Activated CD4-positive, alpha-beta T cell treated with anti-CD3 and anti-CD28 coated beads, Interleukin-2, amount 10 ng/mL, durations not matched to agents 7 days and 5 days (primary cell): ENCODE results near the gene CPOX. TPM values are rescaled to one million over a fixed set of nuclear protein-coding genes. Genes with fewer than 3 reads are reported as not detected.
A peak's percentile ranks its signal among the peaks of the same experiment; 100 is the strongest.

ENCODE experiments used
- CTCF ChIA-PET: fragments of 350-600 bp; sonication (Branson Sonifier 250); formaldehyde crosslinking; loops from one replicate; lab custom pipeline; 2021; ENCODE audit warnings: antibody characterized with exemption; lab: Charles Lee
- POLR2A ChIA-PET: fragments of 350-600 bp; sonication (Branson Sonifier 250); formaldehyde crosslinking; loops from one replicate; lab custom pipeline; 2021; ENCODE audit warnings: antibody characterized with exemption; lab: Charles Lee
- DNase-seq: peaks from one replicate; pipeline ENCODE4 v3.0.0-alpha.2; 2020
- H3K27ac Mint-ChIP-seq: one replicate; pipeline ENCODE4 v1.8.0; 2021; ENCODE audit warnings: mild to moderate bottlenecking, moderate library complexity, mixed read lengths
- H3K27me3 Mint-ChIP-seq: one replicate; pipeline ENCODE4 v1.8.0; 2021; ENCODE audit warnings: mixed read lengths
- H3K36me3 Mint-ChIP-seq: one replicate; pipeline ENCODE4 v1.8.0; 2021; ENCODE audit warnings: low read depth, mixed read lengths
- H3K4me1 Mint-ChIP-seq: one replicate; pipeline ENCODE4 v1.8.0; 2021; ENCODE audit warnings: mixed read lengths
- H3K4me3 Mint-ChIP-seq: one replicate; pipeline ENCODE4 v1.8.0; 2021; ENCODE audit warnings: mild to moderate bottlenecking, moderate library complexity, mixed read lengths
- H3K9me3 Mint-ChIP-seq: one replicate; pipeline ENCODE4 v1.8.0; 2021; ENCODE audit warnings: mixed read lengths
- total RNA-seq, 2 experiments: library from RNA; stranded (reverse); gene quantifications; one replicate each; pipeline ENCODE4 v1.2.3, GENCODE V29; 2021

CPOX gene
- total RNA-seq, 2 experiments from 2014 or later, result 60.4 to 66.3 TPM

DNA sequence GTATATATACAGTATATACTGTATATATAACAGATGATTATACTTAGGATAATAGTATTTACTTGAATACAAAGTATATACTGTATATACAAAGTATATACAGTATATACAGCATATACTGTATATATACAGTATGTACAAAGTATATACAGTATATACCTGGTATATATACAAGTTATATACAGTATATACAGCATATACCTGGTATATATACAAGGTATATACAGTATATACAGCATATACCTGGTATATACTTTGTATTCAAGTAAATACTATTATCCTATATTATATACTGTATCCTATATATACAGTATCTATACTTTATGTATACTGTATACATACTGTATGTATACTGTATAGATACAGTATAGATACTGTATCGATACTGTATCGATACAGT, 14.6 kb upstream of the CPOX start:
- ChIA-PET POLR2A (no interaction called here), CTCF (interaction anchor here (0.6 kb wide), 1 partner anchor 49 kb away, joined by 3 read pairs; no protein-coding TSS in a partner anchor)
- Mint-ChIP-seq H3K36me3 (no peaks in the 10 kb centered on the region), H3K4me1 (no peaks in the 10 kb centered on the region), H3K27ac (no peak overlapping the region), H3K9me3 (peaks cover 2% of the 10 kb centered on the region), H3K4me3 (no peak overlapping the region), H3K27me3 (peaks cover 8% of the 10 kb centered on the region)
- no peak for DNase-seq

- no peak for DNase-seq
- Mint-ChIP-seq H3K27me3 (peaks cover 3% of the 10 kb centered on the region), H3K4me3 (no peak overlapping the region), H3K27ac (no peak overlapping the region), H3K9me3 (peaks cover 2% of the 10 kb centered on the region), H3K36me3 (no peaks in the 10 kb centered on the region), H3K4me1 (peaks cover 5% of the 10 kb centered on the region)
- ChIA-PET CTCF (interaction anchor here (1.3 to 1.4 kb wide), 2 partner anchors 18 to 24 kb away, joined by 3 to 4 read pairs; no protein-coding TSS in a partner anchor), POLR2A (no interaction called here)
These were observed 10.2 kb upstream of the CPOX start for GRCh38 chr3:98603580-98603979.

DNA sequence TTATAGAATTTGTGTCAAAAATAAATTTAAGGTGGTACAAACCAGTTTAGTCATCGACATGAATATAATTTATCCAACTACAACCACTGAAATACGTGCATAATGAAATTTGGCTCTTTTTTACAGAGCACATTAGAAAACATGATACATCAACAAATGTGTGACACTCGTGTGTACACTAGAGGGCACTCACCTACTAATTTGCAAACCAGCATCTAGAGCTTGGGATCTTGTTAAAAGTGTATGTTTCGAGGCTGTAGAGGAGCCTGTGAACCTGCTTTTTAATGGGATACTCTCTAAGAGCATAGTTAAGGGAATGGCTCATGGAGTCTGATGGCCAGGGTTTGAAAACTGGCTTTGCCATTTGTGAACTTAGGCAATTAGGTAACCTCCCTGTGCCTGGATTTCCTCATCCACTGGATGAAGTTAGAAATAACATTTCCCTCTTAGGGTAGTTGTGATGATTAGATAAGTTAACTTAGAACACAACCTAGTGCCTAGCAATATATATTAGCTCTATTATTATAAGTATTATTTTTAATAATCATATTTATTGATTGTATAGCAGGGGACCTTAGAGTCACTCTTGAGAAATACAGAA, 8.8 kb upstream of the CPOX start:
- peaks cover 1% of the 10 kb centered on the region for H3K9me3 Mint-ChIP-seq
- H3K27ac Mint-ChIP-seq, result no peak overlapping the region
- peaks cover 14% of the 10 kb centered on the region for H3K4me1 Mint-ChIP-seq
- H3K36me3 Mint-ChIP-seq, result no peaks in the 10 kb centered on the region
- peak; percentile 50 for DNase-seq
- POLR2A ChIA-PET, result no interaction called here
- H3K27me3 Mint-ChIP-seq, result peaks cover 3% of the 10 kb centered on the region
- no peak overlapping the region for H3K4me3 Mint-ChIP-seq
- CTCF ChIA-PET, result interaction anchor here (0.5 to 2.8 kb wide), 13 partner anchors 9 to 562 kb away, joined by 3 to 7 read pairs (median 4); partner anchors contain the start of gene CPOX

DNA sequence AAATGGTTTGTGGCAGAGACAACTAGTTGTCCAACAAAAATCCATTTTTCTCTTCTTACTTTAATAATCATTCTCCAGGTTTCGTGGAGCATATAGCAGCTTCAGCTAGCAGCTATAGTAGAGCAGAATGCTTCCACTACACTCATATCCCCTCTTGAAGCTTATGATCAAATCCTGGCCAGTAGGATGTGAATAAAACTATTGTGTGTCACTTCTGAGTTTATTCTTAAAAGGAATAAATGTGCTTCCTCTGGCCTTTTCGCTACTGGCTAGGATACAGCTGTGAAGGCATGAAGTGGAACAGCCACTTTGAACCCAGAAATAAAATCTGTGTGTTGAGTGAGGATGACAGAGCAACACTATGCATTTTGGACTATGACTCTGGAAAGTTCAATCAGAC, 7.8 kb upstream of the CPOX start:
- no peak overlapping the region for H3K27ac Mint-ChIP-seq
- no peaks in the 10 kb centered on the region for H3K36me3 Mint-ChIP-seq
- ChIA-PET CTCF (interaction anchor here (1.1 to 2.8 kb wide), 5 partner anchors 8 to 563 kb away, joined by 3 to 7 read pairs (median 4); partner anchors contain the start of gene CPOX), POLR2A (no interaction called here)
- peaks cover 2% of the 10 kb centered on the region for H3K9me3 Mint-ChIP-seq
- no peak for DNase-seq
- peaks cover 3% of the 10 kb centered on the region for H3K27me3 Mint-ChIP-seq
- H3K4me1 Mint-ChIP-seq, result peaks cover 17% of the 10 kb centered on the region
- no peak overlapping the region for H3K4me3 Mint-ChIP-seq

DNA sequence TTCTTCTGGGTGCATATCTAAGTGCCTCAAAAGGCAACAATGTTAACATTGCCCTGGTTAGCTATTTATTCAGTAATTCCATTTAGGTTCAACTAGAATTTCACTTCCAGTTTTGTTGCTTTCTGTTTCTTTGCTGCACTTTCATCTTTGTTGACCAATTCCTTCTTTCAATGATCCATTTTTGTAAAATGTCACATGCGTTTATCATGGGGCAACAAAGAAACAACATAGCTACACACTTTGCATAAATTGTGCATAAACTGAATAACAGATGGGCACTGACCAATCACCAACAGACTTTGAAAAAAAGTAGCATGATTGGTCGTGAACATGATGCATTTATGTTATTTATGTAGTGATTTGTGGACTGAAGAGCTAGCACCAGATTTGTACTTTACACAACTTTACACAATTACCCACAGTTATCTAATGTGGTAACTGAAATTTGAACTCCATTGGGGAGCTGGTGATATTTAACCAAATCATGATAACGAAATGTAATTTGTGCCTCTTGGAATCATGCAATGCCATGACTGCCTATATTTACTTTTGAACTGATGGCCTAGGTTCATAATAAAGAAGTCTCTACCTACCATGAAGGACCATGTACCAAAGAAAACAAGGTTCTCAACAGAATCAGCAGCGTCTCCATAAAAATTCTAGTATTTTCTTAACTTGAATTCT, 7.1 kb upstream of the CPOX start:
- POLR2A ChIA-PET, result no interaction called here
- Mint-ChIP-seq H3K4me1 (peaks cover 17% of the 10 kb centered on the region), H3K27me3 (peaks cover 3% of the 10 kb centered on the region), H3K9me3 (peaks cover 2% of the 10 kb centered on the region), H3K36me3 (no peaks in the 10 kb centered on the region), H3K4me3 (no peak overlapping the region), H3K27ac (no peak overlapping the region)
- no peak for DNase-seq
- CTCF ChIA-PET, result interaction anchor here (1.1 to 2.8 kb wide), 2 partner anchors 11 to 562 kb away, joined by 3 to 7 read pairs; no protein-coding TSS in a partner anchor

- Mint-ChIP-seq H3K4me1 (peaks cover 23% of the 10 kb centered on the region), H3K27ac (no peak overlapping the region), H3K27me3 (peaks cover 3% of the 10 kb centered on the region), H3K36me3 (no peaks in the 10 kb centered on the region), H3K4me3 (no peak overlapping the region), H3K9me3 (peaks cover 2% of the 10 kb centered on the region)
- POLR2A ChIA-PET, result no interaction called here
- CTCF ChIA-PET, result interaction anchor here (2.8 kb wide), 1 partner anchor 11 kb away, joined by 7 read pairs; no protein-coding TSS in a partner anchor
- no peak for DNase-seq
These were observed 6.4 kb upstream of the CPOX start for GRCh38 chr3:98599647-98600411.

GRCh38 chr3:98598492-98598891, 5.1 kb upstream of the CPOX start:
- Mint-ChIP-seq H3K36me3 (no peaks in the 10 kb centered on the region), H3K9me3 (peaks cover 2% of the 10 kb centered on the region), H3K27me3 (peaks cover 3% of the 10 kb centered on the region), H3K4me1 (peaks cover 34% of the 10 kb centered on the region), H3K4me3 (no peak overlapping the region), H3K27ac (no peak overlapping the region)
- ChIA-PET CTCF (interaction anchor here (1.4 kb wide), 1 partner anchor 558 kb away, joined by 3 read pairs; no protein-coding TSS in a partner anchor), POLR2A (no interaction called here)
- DNase-seq, result no peak

DNA sequence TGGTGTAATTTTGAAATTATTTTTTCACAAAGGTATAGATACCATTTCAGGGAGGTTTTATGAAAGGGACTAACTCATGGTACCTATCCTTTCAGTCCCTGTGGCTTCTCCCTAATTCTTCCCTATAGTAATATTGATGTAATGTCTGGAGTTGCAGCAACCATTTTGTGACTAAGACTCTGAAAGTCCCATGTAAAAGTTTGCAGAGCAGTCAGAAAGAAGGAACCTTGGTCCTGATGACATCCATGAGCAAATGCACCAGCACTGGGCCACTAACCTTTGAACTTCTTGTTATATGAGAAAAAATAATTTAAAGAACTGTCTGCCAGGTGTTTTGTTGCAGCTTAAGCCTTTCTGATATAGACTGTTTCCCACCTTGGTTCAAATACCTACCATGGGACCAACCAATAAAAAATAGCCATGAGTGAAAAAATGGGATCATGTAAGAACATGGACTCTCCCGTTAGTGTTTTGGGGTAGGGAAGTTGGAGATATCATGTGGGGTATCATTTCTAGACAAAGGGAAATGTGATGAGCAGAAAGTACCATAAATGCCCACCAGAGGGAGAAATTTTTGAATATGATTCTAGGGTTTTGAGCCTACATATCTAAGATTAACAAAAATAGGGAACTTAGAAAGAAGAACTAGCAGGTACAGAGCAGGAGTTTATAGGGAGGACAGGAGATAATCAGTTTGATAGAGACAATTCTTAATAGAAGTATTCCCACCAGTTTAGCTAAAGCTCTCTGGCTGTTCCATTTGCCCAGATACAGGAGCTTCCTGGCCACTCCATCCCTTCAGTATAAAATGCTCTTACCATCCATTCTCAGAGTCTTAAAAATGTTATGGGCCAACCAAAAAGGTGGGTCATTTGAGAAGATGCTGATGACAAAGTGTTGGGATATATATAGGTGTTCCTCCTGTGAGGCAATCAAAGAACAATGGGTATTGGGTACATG, 3.4 kb upstream of the CPOX start:
- no peak overlapping the region for H3K27ac Mint-ChIP-seq
- peak; percentile 35 for DNase-seq
- H3K27me3 Mint-ChIP-seq, result no peaks in the 10 kb centered on the region
- peaks cover 6% of the 10 kb centered on the region for H3K36me3 Mint-ChIP-seq
- peaks cover 38% of the 10 kb centered on the region for H3K4me1 Mint-ChIP-seq
- peaks cover 2% of the 10 kb centered on the region for H3K9me3 Mint-ChIP-seq
- H3K4me3 Mint-ChIP-seq, result no peak overlapping the region
- CTCF ChIA-PET, result interaction anchor here (0.7 to 1.7 kb wide), 7 partner anchors 12 to 557 kb away, joined by 3 to 4 read pairs (median 3); no protein-coding TSS in a partner anchor
- POLR2A ChIA-PET, result no interaction called here

DNA sequence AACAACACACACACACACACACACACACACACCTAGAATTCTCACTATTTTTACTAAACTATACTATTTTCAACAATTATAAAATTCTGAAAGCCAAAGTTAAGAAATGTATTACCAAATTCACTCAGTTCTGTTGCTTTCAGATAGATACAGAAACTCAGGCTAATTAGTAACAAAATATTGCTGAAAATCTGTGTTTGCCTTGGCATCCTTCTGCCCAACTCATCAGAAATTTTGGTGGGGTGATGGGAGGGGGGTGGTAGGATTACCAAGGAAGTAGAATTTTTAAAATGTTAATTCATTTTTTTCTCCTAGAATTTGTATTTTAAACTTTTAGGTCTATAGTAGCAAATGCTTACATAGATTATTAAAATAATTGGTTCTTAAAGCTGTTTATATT, 2.7 kb upstream of the CPOX start:
- Mint-ChIP-seq H3K9me3 (peaks cover 2% of the 10 kb centered on the region), H3K4me3 (no peak overlapping the region), H3K27ac (no peak overlapping the region), H3K27me3 (no peaks in the 10 kb centered on the region), H3K36me3 (peaks cover 12% of the 10 kb centered on the region), H3K4me1 (peaks cover 44% of the 10 kb centered on the region)
- CTCF ChIA-PET, result interaction anchor here (1.2 kb wide), 1 partner anchor 556 kb away, joined by 4 read pairs; no protein-coding TSS in a partner anchor
- POLR2A ChIA-PET, result no interaction called here
- no peak for DNase-seq

GRCh38 chr3:98594628-98595324, 1.4 kb upstream of the CPOX start:
- POLR2A ChIA-PET, result no interaction called here
- Mint-ChIP-seq H3K4me1 (peaks cover 52% of the 10 kb centered on the region), H3K4me3 (peak overlapping the region; percentile 30), H3K27me3 (no peaks in the 10 kb centered on the region), H3K9me3 (peaks cover 2% of the 10 kb centered on the region), H3K36me3 (peaks cover 23% of the 10 kb centered on the region), H3K27ac (no peak overlapping the region)
- DNase-seq, result no peak
- CTCF ChIA-PET, result interaction anchor here (0.6 to 2.8 kb wide), 5 partner anchors 10 to 940 kb away, joined by 3 to 11 read pairs (median 3); no protein-coding TSS in a partner anchor

DNA sequence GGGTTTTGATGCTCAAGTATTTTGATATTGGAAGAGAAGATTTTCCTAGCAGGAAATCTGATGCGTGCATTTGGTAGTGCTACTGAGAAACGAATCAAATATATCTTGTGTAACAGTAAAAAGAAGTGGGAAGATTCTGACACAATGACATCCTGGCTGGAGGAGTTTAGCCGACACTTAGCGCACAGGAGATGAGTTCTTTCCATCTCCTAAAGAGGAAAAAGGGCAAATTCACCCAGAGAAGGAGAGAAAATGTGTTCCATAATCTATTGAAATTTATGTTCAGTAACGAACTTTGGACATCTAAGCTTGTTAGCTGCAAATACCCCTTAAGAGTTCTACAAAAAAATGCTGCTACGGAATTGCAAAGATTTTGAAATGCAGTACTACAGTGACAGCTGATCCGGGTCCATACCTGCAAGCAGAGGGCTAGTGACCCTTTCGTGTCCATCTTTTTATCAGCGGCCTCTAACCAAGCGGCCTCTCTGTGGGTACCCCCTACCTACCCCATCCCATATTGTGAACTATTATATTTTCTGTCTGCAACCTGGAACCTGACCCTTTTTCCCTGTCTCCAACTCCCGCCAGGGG, 971 bp downstream of the CPOX start:
- Mint-ChIP-seq H3K9me3 (peaks cover 2% of the 10 kb centered on the region), H3K36me3 (peaks cover 44% of the 10 kb centered on the region), H3K4me1 (peaks cover 61% of the 10 kb centered on the region), H3K27ac (peak overlapping the region; percentile 91), H3K27me3 (no peaks in the 10 kb centered on the region), H3K4me3 (peak overlapping the region; percentile 97)
- POLR2A ChIA-PET, result no interaction called here
- CTCF ChIA-PET, result interaction anchor here (1.1 to 2.8 kb wide), 3 partner anchors 10 to 552 kb away, joined by 3 to 11 read pairs (median 5); no protein-coding TSS in a partner anchor
- no peak for DNase-seq
